ENCODE results near the gene UGT8. TPM values are rescaled to one million over a fixed set of nuclear protein-coding genes. Genes with fewer than 3 reads are reported as not detected.

Gene UGT8
- total RNA-seq, 4 donors from 2014 or later, result 1.0 to 3.7 (median 2.2) TPM

- DNase-seq (ENCODE audit: low spot score in 2 of 2), result no peak
- H3K4me3 ChIP-seq (ENCODE audit: low read depth, poor library complexity, severe bottlenecking), result no peak overlapping the region
- intact Hi-C loops (cut with DNase I; ENCODE audit: low total_unique reads), result no loop called here
- TF ChIP-seq POLR2A (IDR thresholded peaks at IDR 0.05), result no peak
- whole genome bisulfite sequencing, 2 donors, result 62 to 69% methylated on average over 5 to 6 of the region's 6 CpGs
Observed at GRCh38 chr4:114725066-114725465, 126.5 kb downstream of the UGT8 start.

GRCh38 chr4:114727461-114727860, 128.9 kb downstream of the UGT8 start:
- H3K4me3 ChIP-seq (ENCODE audit: low read depth, poor library complexity, severe bottlenecking), result no peak overlapping the region
- intact Hi-C loops (cut with DNase I; ENCODE audit: low total_unique reads), result no loop called here
- TF ChIP-seq POLR2A (IDR thresholded peaks at IDR 0.05) (no peak), CTCF (IDR thresholded peaks at IDR 0.05) (no peak)
- WGBS, 2 donors, result 0 to 6% methylated on average over 1 of the region's 1 CpG
- no peak for DNase-seq (ENCODE audit: low spot score in 2 of 2)

MicroRNAs encoded within 50 kb of the gene (microRNA counts, 767-probe panel; counts per million panel counts)
- microRNA hsa-miR-577, result 0 to 358 counts per million in 2 donors

Small RNAs within 50 kb of the gene (microRNA-seq; reads per million reads assigned to microRNA genes)
- gene MIR577 (ENCODE audit: borderline number of aligned reads in 1 of 2, borderline replicate concordance in 2 of 2), result 0.68 to 2.3 reads per million in 2 donors
